ENCODE results near the gene ZC3H10. TPM values are rescaled to one million over a fixed set of nuclear protein-coding genes. Genes with fewer than 3 reads are reported as not detected.

The ZC3H10 gene
- total and polyA plus RNA-seq, 2 of the 8 experiments (the other 6 are each of a cell fraction or from before 2014, with no cell fraction given) = 4.0 to 11.2 TPM

DNA sequence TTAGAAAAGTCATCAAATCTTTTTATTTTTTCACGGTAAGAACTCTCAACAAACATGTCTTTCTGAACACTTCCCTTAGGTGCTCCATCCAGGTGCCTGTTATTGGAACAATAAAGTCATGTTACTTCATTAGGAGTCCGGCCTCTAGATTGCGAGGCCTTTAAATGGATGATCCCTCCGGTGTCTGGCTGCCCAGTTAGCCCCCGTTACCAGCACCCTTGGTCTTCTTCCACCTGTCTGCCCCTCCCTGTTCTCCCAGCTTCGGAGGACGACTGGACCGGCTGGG, 14.3 kb upstream of the ZC3H10 start:
- ChIA-PET POLR2A (ENCODE audit: partially characterized antibody) (interaction anchor here (0.7 to 11.1 kb wide), 40 partner anchors 8 to 1126 kb away, joined by 3 to 267 read pairs (median 5); partner anchors contain the start of genes CD63, CNPY2, DNAJC14 and ERBB3), CTCF (ENCODE audit: partially characterized antibody) (interaction anchor here (0.6 to 7.2 kb wide), 9 partner anchors 13 to 85 kb away, joined by 3 to 34 read pairs (median 9); partner anchors contain the start of genes ERBB3, SMARCC2 and ZC3H10)
- H2AK5ac ChIP-seq (ENCODE audit: low read depth, low read length) = no peak overlapping the region
- H3K23ac ChIP-seq (ENCODE audit: insufficient read length) = no peak overlapping the region
- no peak overlapping the region for H3K14ac ChIP-seq (ENCODE audit: insufficient read length)
- 0 out of 2 replicates have a peak, but pooled peaks cover 2% of the 10 kb centered on the region for H3K79me1 ChIP-seq (ENCODE audit: low read depth, low read length)
- H3K18ac ChIP-seq (ENCODE audit: extremely low read depth, low read length) = no peak overlapping the region; the same call in 1 of the 2 replicates
- no peak overlapping the region for H3K27ac ChIP-seq (ENCODE audit: low read depth, low read length)
- no peak overlapping the region for H2BK120ac ChIP-seq (replicated peaks; ENCODE audit: low read depth, low read length)
- peak overlapping the region; percentile 1; the same call in 1 of the 2 replicates for H4K8ac ChIP-seq (ENCODE audit: extremely low read depth, insufficient read depth, low read length)
- peaks cover 24 to 58% (median 45%) of the 10 kb centered on the region in 4 experiments for H3K36me3 ChIP-seq (ENCODE audit: control insufficient read depth in 2 of 4, insufficient read depth in 4 of 4, low read length in 3 of 4)
- H3K4me1 ChIP-seq (replicated peaks in 1 of 4; ENCODE audit: control insufficient read depth in 3 of 4, insufficient read depth in 4 of 4, low read length in 3 of 4) = peaks cover 0 to 9% (median 3%) of the 10 kb centered on the region in 4 experiments; a peak in 5 of 7 replicates
- H3K9me3 ChIP-seq (ENCODE audit: insufficient read depth in 2 of 2, low read depth in 1 of 2, low read length in 1 of 2) = no peaks in the 10 kb centered on the region
- H3K56ac ChIP-seq (replicated peaks; ENCODE audit: insufficient read length, low read depth, low read length) = peak overlapping the region; percentile 80
- peak overlapping the region; percentile 50 to 95 (median 70) for H3K4me3 ChIP-seq (ENCODE audit: extremely low read depth in 1 of 4, insufficient read depth in 2 of 4, low read depth in 3 of 4, low read length in 4 of 4)
- H3K23me2 ChIP-seq (ENCODE audit: low read depth, low read length) = peaks cover 8% of the 10 kb centered on the region
- H3K27me3 ChIP-seq (replicated peaks in 1 of 4; ENCODE audit: control insufficient read depth in 3 of 4, extremely low read depth in 1 of 4, insufficient read depth in 3 of 4, low read length in 3 of 4) = no peaks in the 10 kb centered on the region
- H4K20me1 ChIP-seq (replicated peaks in 1 of 2; ENCODE audit: control insufficient read depth in 1 of 2, insufficient read depth in 2 of 2, low read length in 2 of 2) = peaks cover 4 to 5% of the 10 kb centered on the region in 2 experiments
- 27% methylated on average over 8 of the region's 8 CpGs; no CpG with 5 or more reads in 1 of the 2 experiments for WGBS, 2 experiments (ENCODE audit: extremely low coverage in 1 of 2, insufficient coverage in 1 of 2, insufficient read length in 1 of 2, insufficient replicate concordance in 2 of 2, low coverage in 1 of 2, low lambda C conversion rate in 2 of 2, missing lambda C conversion rate in 1 of 2)
- peak overlapping the region; percentile 22 for H4K91ac ChIP-seq (replicated peaks; ENCODE audit: insufficient read length, low read length)
- H2BK5ac ChIP-seq (ENCODE audit: low read depth, low read length) = no peak overlapping the region
- FAIRE-seq (no peak), DNase-seq (ENCODE audit: low read depth in 1 of 2, low spot score in 2 of 2) (no peak)
- H3K79me2 ChIP-seq (ENCODE audit: control insufficient read depth in 1 of 2, insufficient read depth in 2 of 2, low read length in 2 of 2) = peaks cover 21 to 31% of the 10 kb centered on the region in 2 experiments
- H3K4ac ChIP-seq (replicated peaks; ENCODE audit: insufficient read length, low read depth, low read length) = no peak overlapping the region
- H2BK15ac ChIP-seq (ENCODE audit: low read length) = no peak overlapping the region
- H2AFZ ChIP-seq (ENCODE audit: low read length) = no peak overlapping the region
- peak overlapping the region; percentile 75 to 99 for H3K4me2 ChIP-seq (ENCODE audit: insufficient read depth in 1 of 2, low read depth in 2 of 2, low read length in 2 of 2)
- H2BK12ac ChIP-seq (ENCODE audit: low read depth, low read length) = no peak overlapping the region
- no peak overlapping the region for H2BK20ac ChIP-seq (ENCODE audit: low read length)
- H3K9ac ChIP-seq (replicated peaks in 1 of 4; ENCODE audit: extremely low read depth in 1 of 4, low read depth in 3 of 4, low read length in 3 of 4) = peak overlapping the region in 3 of 4 experiments; percentile 1 to 66 (median 58); a peak in 5 of 7 replicates
- peak overlapping the region; percentile 66 for H4K5ac ChIP-seq (ENCODE audit: insufficient read length, low read depth, low read length)
- TF ChIP-seq ASH2L (IDR thresholded peaks at IDR 0.05; ENCODE audit: low read length) = no peak
- TF ChIP-seq GABPA (IDR thresholded peaks at IDR 0.05; ENCODE audit: borderline replicate concordance, insufficient read depth, low read length) = no peak
- TF ChIP-seq SIN3A (conservative IDR thresholded peaks at IDR 0.05 in 1 of 2, IDR thresholded peaks at IDR 0.05 in 1 of 2; ENCODE audit: low read depth in 1 of 2, low read length in 2 of 2) = 0 out of 4 replicates have a peak, but pooled peaks of 1 of the 2 experiments have one; percentile 32

All from H1 (cell line).